Loucy (cell line): ENCODE results near the gene HMGN3.

Experiments
- H2AFZ ChIP-seq: fragments of 200-600 bp; sonication (generic); 2 replicates; pipeline ENCODE4 v1.6.0; 2016; ENCODE audit warnings: antibody characterized with exemption, mild to moderate bottlenecking, low read length, moderate library complexity
- H3F3A ChIP-seq: fragments of 200-600 bp; 2 replicates; pipeline ENCODE4 v1.6.0; 2016; ENCODE audit warnings: antibody characterized with exemption, low read depth, mild to moderate bottlenecking
- H3K27me3 ChIP-seq: fragments of 200-600 bp; sonication (generic); 2 replicates; pipeline ENCODE4 v1.6.1; 2014; ENCODE audit warnings: low read length, mild to moderate bottlenecking; ENCODE audit not compliant: insufficient read depth, poor library complexity, severe bottlenecking
- H3K36me3 ChIP-seq: fragments of 200-600 bp; sonication (generic); 2 replicates; pipeline ENCODE4 v1.6.1; 2016; ENCODE audit warnings: low read length; ENCODE audit not compliant: insufficient read depth
- H3K4me1 ChIP-seq: fragments of 200-600 bp; sonication (generic); 2 replicates; pipeline ENCODE4 v1.5.1; 2014; ENCODE audit warnings: low read length, mild to moderate bottlenecking; ENCODE audit not compliant: insufficient read depth, poor library complexity, severe bottlenecking
- H3K4me2 ChIP-seq: fragments of 200-600 bp; sonication (generic); 2 replicates; pipeline ENCODE4 v1.6.0; 2014; ENCODE audit warnings: antibody characterized with exemption, low read length, low read depth, mild to moderate bottlenecking; ENCODE audit not compliant: poor library complexity, severe bottlenecking
- H3K4me3 ChIP-seq: fragments of 200-600 bp; sonication (generic); 2 replicates; pipeline ENCODE4 v1.5.1; 2014; ENCODE audit warnings: low read length, mild to moderate bottlenecking, mixed read lengths; ENCODE audit not compliant: poor library complexity, severe bottlenecking
- H3K79me2 ChIP-seq: fragments of 200-600 bp; sonication (generic); 2 replicates; pipeline ENCODE4 v1.6.1; 2014; ENCODE audit warnings: low read length; ENCODE audit not compliant: insufficient read depth
- H3K9ac ChIP-seq: fragments of 200-600 bp; sonication (generic); 2 replicates; pipeline ENCODE4 v1.6.0; 2014; ENCODE audit warnings: mild to moderate bottlenecking, low read depth, low read length, moderate library complexity; ENCODE audit not compliant: poor library complexity, severe bottlenecking
- H3K9me2 ChIP-seq: fragments of 200-600 bp; sonication (generic); replicated peaks from 2 replicates; pipeline ENCODE4 v1.6.1; 2016; ENCODE audit warnings: low read depth, low read length, mixed read lengths
- H3K9me3 ChIP-seq: fragments of 200-600 bp; sonication (generic); 2 replicates; pipeline ENCODE4 v1.6.1; 2014; ENCODE audit warnings: mild to moderate bottlenecking, antibody characterized with exemption, low read length, low read depth; ENCODE audit not compliant: insufficient read depth
- H4K20me1 ChIP-seq: fragments of 200-600 bp; sonication (generic); 2 replicates; pipeline ENCODE4 v1.6.0; 2014; ENCODE audit warnings: antibody characterized with exemption, low read length, mild to moderate bottlenecking; ENCODE audit not compliant: insufficient read depth, poor library complexity, severe bottlenecking
- CTCF ChIP-seq: fragments of 200-600 bp; sonication (generic); conservative IDR thresholded peaks from 2 replicates; pipeline ENCODE4 v1.5.1; 2014; ENCODE audit warnings: mild to moderate bottlenecking, antibody characterized with exemption, low read length
- EZH2phosphoT487 ChIP-seq: fragments of 200-600 bp; IDR thresholded peaks from 2 replicates; pipeline ENCODE4 v1.6.1; 2018; ENCODE audit warnings: antibody characterized with exemption, mild to moderate bottlenecking, moderate library complexity, borderline replicate concordance

The HMGN3 gene

DNA sequence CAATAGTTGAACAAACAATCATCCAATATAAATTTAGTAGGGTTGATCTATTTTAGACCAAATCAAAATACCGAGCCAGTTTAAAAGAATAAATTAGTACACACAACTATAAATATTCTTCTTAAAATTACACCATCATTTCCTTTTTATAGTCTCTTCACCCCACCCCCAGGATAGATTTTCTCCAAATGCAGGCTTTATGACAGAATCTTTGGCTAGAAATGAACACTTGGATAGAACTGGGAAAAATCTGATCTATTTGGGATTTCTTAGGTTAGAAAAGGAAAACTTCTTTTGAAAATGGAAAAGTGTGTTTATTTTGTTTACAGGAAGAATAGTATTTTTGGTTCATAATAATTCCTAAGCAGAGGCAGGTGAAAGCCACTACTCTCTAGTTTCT, 74.6 kb downstream of the HMGN3 start:
- Histone ChIP-seq H3K4me3 (no peak overlapping the region), H3K4me1 (no peaks in the 10 kb centered on the region), H2AFZ (no peak overlapping the region), H3K9me3 (no peaks in the 10 kb centered on the region), H3K9ac (no peak overlapping the region), H3K79me2 (no peaks in the 10 kb centered on the region), H3K36me3 (no peaks in the 10 kb centered on the region), H4K20me1 (no peaks in the 10 kb centered on the region), H3F3A (no peaks in the 10 kb centered on the region), H3K27me3 (no peaks in the 10 kb centered on the region), H3K4me2 (no peak overlapping the region), H3K9me2 (no peaks in the 10 kb centered on the region)
- TF ChIP-seq EZH2phosphoT487, result no peak
- no peak for TF ChIP-seq CTCF

DNA sequence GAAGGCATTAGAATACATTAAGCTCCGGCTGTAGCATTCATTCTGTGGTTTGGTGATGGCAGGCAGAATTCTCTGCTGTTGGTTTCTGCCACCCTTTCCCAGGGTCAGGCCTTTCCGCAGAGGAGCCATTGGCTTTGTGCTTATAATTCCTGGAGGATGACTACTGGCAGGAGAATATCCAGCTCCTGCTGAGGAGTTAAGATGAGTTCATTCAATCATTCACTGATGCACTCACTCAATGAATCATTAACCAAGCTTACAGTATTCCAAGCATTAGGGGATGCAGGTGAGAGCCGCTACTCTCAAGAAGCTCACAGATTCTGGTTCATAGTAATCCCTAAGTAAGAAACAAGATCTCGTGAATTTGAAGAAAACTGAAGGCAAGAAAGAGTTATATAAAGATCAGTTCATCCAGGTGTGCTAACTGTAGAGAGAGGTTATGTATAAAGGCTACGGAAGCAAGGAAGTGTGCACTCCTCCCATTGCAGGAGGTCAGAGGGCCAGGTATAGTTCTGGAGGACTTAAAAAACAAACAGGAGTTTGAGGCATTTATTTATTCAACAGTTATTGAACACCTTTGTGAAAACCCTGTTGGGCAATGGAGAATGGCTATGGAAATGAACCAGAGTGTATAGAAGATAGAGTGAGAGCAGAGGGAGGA, 75.5 kb downstream of the HMGN3 start:
- H2AFZ ChIP-seq, result no peak overlapping the region
- H3K4me3 ChIP-seq, result no peak overlapping the region
- no peaks in the 10 kb centered on the region for H3K9me3 ChIP-seq
- H3F3A ChIP-seq, result no peaks in the 10 kb centered on the region
- H3K4me1 ChIP-seq, result no peaks in the 10 kb centered on the region
- no peaks in the 10 kb centered on the region for H3K36me3 ChIP-seq
- no peak overlapping the region for H3K9ac ChIP-seq
- H4K20me1 ChIP-seq, result no peaks in the 10 kb centered on the region
- no peak overlapping the region for H3K4me2 ChIP-seq
- TF ChIP-seq EZH2phosphoT487 (no peak), CTCF (no peak)
- no peaks in the 10 kb centered on the region for H3K27me3 ChIP-seq
- H3K9me2 ChIP-seq, result no peaks in the 10 kb centered on the region
- H3K79me2 ChIP-seq, result no peaks in the 10 kb centered on the region

DNA sequence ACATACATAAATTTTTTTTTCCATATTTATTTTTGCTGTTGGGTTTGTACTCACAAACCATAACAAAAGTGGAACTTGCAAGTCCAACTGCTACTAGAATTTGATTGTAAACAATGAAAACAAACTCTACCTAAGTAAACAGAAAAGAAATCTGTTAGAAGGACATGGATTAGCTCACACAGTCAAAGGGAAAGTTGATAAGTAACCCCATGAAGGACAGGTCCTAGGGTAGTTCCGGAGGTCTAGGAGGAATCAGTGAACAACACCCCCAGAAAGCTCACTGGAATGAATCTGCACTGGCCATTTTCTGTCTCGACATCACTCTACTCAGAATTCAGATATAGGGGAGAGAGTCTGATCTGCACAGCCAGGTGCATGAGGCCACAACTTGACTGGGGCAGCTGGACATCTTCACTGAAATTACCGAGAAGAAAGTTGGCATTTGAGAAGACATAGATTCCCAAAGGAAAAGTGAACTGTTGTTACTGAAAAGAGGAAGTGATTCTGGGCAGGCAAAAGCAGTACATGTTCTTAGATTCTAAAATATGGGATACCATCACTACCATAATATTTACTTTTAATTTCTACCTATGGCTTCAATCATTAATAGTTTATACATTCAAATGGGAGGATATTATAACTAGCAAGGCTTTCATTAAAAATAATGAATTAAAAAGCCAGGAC, 76.4 kb downstream of the HMGN3 start:
- H3K36me3 ChIP-seq, result no peaks in the 10 kb centered on the region
- no peaks in the 10 kb centered on the region for H4K20me1 ChIP-seq
- H3K9ac ChIP-seq, result no peak overlapping the region
- no peaks in the 10 kb centered on the region for H3F3A ChIP-seq
- no peak overlapping the region for H3K4me2 ChIP-seq
- TF ChIP-seq EZH2phosphoT487 (no peak), CTCF (no peak)
- H3K27me3 ChIP-seq, result no peaks in the 10 kb centered on the region
- H3K79me2 ChIP-seq, result no peaks in the 10 kb centered on the region
- H3K9me2 ChIP-seq, result no peaks in the 10 kb centered on the region
- H3K9me3 ChIP-seq, result no peaks in the 10 kb centered on the region
- H3K4me1 ChIP-seq, result no peaks in the 10 kb centered on the region
- peak overlapping the region; percentile 7; the same call in 1 of the 2 replicates for H2AFZ ChIP-seq
- no peak overlapping the region for H3K4me3 ChIP-seq
